Gastroesophageal sphincter (tissue), 4 donors: Measurements from ENCODE around the gene CDKN1B. TPM values are rescaled to one million over a fixed set of nuclear protein-coding genes. Genes with fewer than 3 reads are reported as not detected.

Experiments
- ATAC-seq: fragments of 150-250 bp; one replicate; pipeline ENCODE4 v1.9.1; 2016; ENCODE audit warnings: mild to moderate bottlenecking, moderate library complexity
- H3K27ac ChIP-seq, 4 donors: fragments of 200-600 bp; sonication (generic) in 3 of 4; 1 replicate in 3 of 4; 2 replicates in 1 of 4; pipeline ENCODE4 v1.5.1; 2016 to 2019
- H3K27me3 ChIP-seq: fragments of 200-600 bp; sonication (generic); one replicate; pipeline ENCODE4 v1.5.1; 2019
- H3K36me3 ChIP-seq, 2 donors: fragments of 200-600 bp; sonication (generic); one replicate each; pipeline ENCODE4 v1.5.1; 2019; ENCODE audit warnings: control low read depth in 1 of 2
- H3K4me1 ChIP-seq, 3 donors: fragments of 200-600 bp; sonication (generic); 1 replicate in 2 of 3; 2 replicates in 1 of 3; pipeline ENCODE4 v1.5.1; 2016 to 2019; ENCODE audit warnings: control low read depth in 2 of 3
- H3K4me3 ChIP-seq, 2 donors: fragments of 200-600 bp; sonication (generic); one replicate each; pipeline ENCODE4 v1.5.1; 2019; ENCODE audit warnings: mild to moderate bottlenecking in 1 of 2, moderate library complexity in 1 of 2
- H3K9me3 ChIP-seq, 3 donors: fragments of 200-600 bp; sonication (generic); one replicate each; pipeline ENCODE4 v1.5.1; 2017 to 2019; ENCODE audit warnings: control low read depth in 2 of 3
- CTCF ChIP-seq, 4 experiments: fragments of 200-600 bp in 2 of 4; fragments of 450-650 bp in 2 of 4; sonication (generic) in 1 of 4; IDR thresholded peaks; one replicate each; pipeline ENCODE4 v1.5.1; 2017 to 2019; ENCODE audit warnings: antibody characterized with exemption in 4 of 4, mild to moderate bottlenecking in 2 of 4, moderate library complexity in 2 of 4
- EP300 ChIP-seq: sonication (generic); formaldehyde crosslinking; IDR thresholded peaks from one replicate; pipeline ENCODE4 v1.6.1; 2017; ENCODE audit warnings: antibody characterized with exemption, mild to moderate bottlenecking
- POLR2A ChIP-seq, 2 donors: fragments of 450-650 bp; IDR thresholded peaks; one replicate each; pipeline ENCODE4 v1.6.1; 2017; ENCODE audit warnings: antibody characterized with exemption in 2 of 2, mild to moderate bottlenecking in 2 of 2, moderate library complexity in 1 of 2
- POLR2AphosphoS5 ChIP-seq: sonication (generic); formaldehyde crosslinking; IDR thresholded peaks from one replicate; pipeline ENCODE4 v1.6.1; 2017; ENCODE audit warnings: antibody characterized with exemption
- whole genome bisulfite sequencing, 2 donors: methylation state at CpG; one replicate each; pipeline ENCODE4 v1.1.5; 2018; ENCODE audit warnings: low coverage in 1 of 2; 5-methylcytosine and 5-hydroxymethylcytosine counted together
- total RNA-seq, 4 donors: library from RNA; depleted of rRNA; stranded (reverse); fragments of >200 nt; gene quantifications; one replicate each; pipeline ENCODE4 v1.1.0, GENCODE V29; 2016

CDKN1B gene
- total RNA-seq, 4 donors from 2014 or later, result 62.6 to 103 (median 73.0) TPM

GRCh38 chr12:12747278-12747677 lies 30.1 kb downstream of the CDKN1B start:
- 75 to 78% methylated on average over 2 to 3 of the region's 3 CpGs for WGBS, 2 donors
- no peak overlapping the region for H3K27ac ChIP-seq
- H3K36me3 ChIP-seq, result no peaks in the 10 kb centered on the region
- ATAC-seq, result no peak
- H3K4me1 ChIP-seq, result peaks cover 0 to 6% (median 0%) of the 10 kb centered on the region in 3 donors
- H3K9me3 ChIP-seq, result no peaks in the 10 kb centered on the region
- TF ChIP-seq CTCF (IDR thresholded peaks at IDR 0.05) (no peak), EP300 (no peak), POLR2AphosphoS5 (no peak)
- no peaks in the 10 kb centered on the region for H3K27me3 ChIP-seq
- H3K4me3 ChIP-seq, result no peak overlapping the region

GRCh38 chr12:12748044-12748443 lies 30.9 kb downstream of the CDKN1B start:
- Histone ChIP-seq H3K9me3 (no peaks in the 10 kb centered on the region), H3K4me3 (no peak overlapping the region), H3K4me1 (peaks cover 0 to 6% (median 0%) of the 10 kb centered on the region in 3 donors), H3K27me3 (no peaks in the 10 kb centered on the region), H3K27ac (no peak overlapping the region), H3K36me3 (no peaks in the 10 kb centered on the region)
- WGBS, 2 donors, result 32 to 55% methylated on average over 3 of the region's 3 CpGs
- ATAC-seq, result no peak
- TF ChIP-seq POLR2A (IDR thresholded peaks at IDR 0.05) (no peak), POLR2AphosphoS5 (no peak), CTCF (IDR thresholded peaks at IDR 0.05) (no peak)

- TF ChIP-seq POLR2AphosphoS5, result no peak
- TF ChIP-seq CTCF (IDR thresholded peaks at IDR 0.05), result no peak
- TF ChIP-seq EP300, result no peak
- TF ChIP-seq POLR2A (IDR thresholded peaks at IDR 0.05), result no peak
- Histone ChIP-seq H3K27me3 (no peaks in the 10 kb centered on the region), H3K9me3 (no peaks in the 10 kb centered on the region), H3K4me3 (peak overlapping the region in 1 of 2 donors; percentile 37), H3K4me1 (peaks cover 0 to 6% (median 0%) of the 10 kb centered on the region in 3 donors), H3K36me3 (no peaks in the 10 kb centered on the region), H3K27ac (peak overlapping the region in 2 of 4 donors; percentile 38 to 55)
- ATAC-seq, result no peak
- 68% methylated on average over 5 of the region's 7 CpGs; no CpG with 5 or more reads in 1 of the 2 donors for WGBS, 2 donors
Measured at GRCh38 chr12:12749433-12749832, 32.3 kb downstream of the CDKN1B start.

GRCh38 chr12:12755923-12756322 lies 38.8 kb downstream of the CDKN1B start:
- Histone ChIP-seq H3K36me3 (no peaks in the 10 kb centered on the region), H3K9me3 (no peaks in the 10 kb centered on the region), H3K4me3 (no peak overlapping the region), H3K4me1 (no peaks in the 10 kb centered on the region), H3K27ac (no peak overlapping the region), H3K27me3 (no peaks in the 10 kb centered on the region)
- 68 to 75% methylated on average over 4 to 5 of the region's 5 CpGs for whole genome bisulfite sequencing, 2 donors
- ATAC-seq, result no peak
- no peak for TF ChIP-seq CTCF (IDR thresholded peaks at IDR 0.05)
- TF ChIP-seq POLR2A (IDR thresholded peaks at IDR 0.05), result no peak
- no peak for TF ChIP-seq POLR2AphosphoS5
- TF ChIP-seq EP300, result no peak

GRCh38 chr12:12757121-12757520 lies 40.0 kb downstream of the CDKN1B start:
- no peak for TF ChIP-seq POLR2AphosphoS5
- TF ChIP-seq EP300, result no peak
- no peak for ATAC-seq
- H3K4me1 ChIP-seq, result no peaks in the 10 kb centered on the region
- H3K27ac ChIP-seq, result no peak overlapping the region
- no peaks in the 10 kb centered on the region for H3K9me3 ChIP-seq
- WGBS, 2 donors, result 92% methylated on average over 2 of the region's 2 CpGs; no CpG with 5 or more reads in 1 of the 2 donors
- no peaks in the 10 kb centered on the region for H3K27me3 ChIP-seq
- H3K4me3 ChIP-seq, result no peak overlapping the region
- H3K36me3 ChIP-seq, result no peaks in the 10 kb centered on the region
